ENCODE measurements around the gene GINS3. TPM values are rescaled to one million over a fixed set of nuclear protein-coding genes. Genes with fewer than 3 reads are reported as not detected.
A peak's percentile ranks its signal among the peaks of the same experiment; 100 is the strongest.
"Not testable (repeated sequence)": the region's sequence is repeated elsewhere in the genome, so short reads cannot be mapped to it uniquely, and the experiment has no call there.

Gene GINS3
- polyA plus RNA-seq, 2 donors: 8.6 to 9.3 TPM

DNA sequence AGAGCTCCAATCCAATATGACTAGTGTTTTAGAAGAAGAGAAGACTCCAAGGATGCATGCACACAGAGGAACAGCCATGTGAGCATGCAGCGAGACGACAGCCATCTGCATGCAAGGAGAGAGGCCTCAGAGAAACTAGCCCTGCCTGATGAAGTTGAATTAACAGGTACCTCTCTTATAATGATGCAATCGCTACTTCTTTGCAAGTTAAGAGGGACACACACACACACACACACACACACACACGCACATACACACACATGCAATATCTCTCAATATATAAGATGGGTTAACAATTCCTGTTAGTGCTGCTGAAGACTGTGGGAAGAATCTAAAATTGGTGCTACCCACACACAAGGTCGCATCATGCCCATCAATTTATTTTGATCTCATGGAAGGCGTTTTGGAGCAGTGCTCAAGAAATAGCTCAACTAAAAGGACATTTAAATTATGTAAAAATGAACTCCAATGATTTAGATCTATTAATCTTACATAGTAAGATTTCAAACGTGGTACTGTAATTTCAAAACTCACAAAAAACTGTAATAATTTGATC, 7.0 kb upstream of the GINS3 start:
- no peak overlapping the region for H3K4me3 ChIP-seq (ENCODE audit: low read depth in 1 of 2, low read length in 2 of 2)
- no peak overlapping the region for H3K27ac ChIP-seq (ENCODE audit: low read depth in 2 of 2, low read length in 1 of 2)
- no peaks in the 10 kb centered on the region for H3K9me3 ChIP-seq (ENCODE audit: control insufficient read depth in 2 of 2, insufficient read depth in 1 of 2, low read depth in 1 of 2, low read length in 1 of 2)
- 83 to 88% methylated on average over 7 of the region's 7 CpGs for WGBS, 2 donors
- no peaks in the 10 kb centered on the region for H3K4me1 ChIP-seq (ENCODE audit: control insufficient read depth in 2 of 2, insufficient read depth in 2 of 2, low read length in 1 of 2)
- H3K27me3 ChIP-seq (ENCODE audit: control insufficient read depth in 1 of 2, insufficient read depth in 2 of 2, low read length in 2 of 2): no peaks in the 10 kb centered on the region
- no peaks in the 10 kb centered on the region for H3K36me3 ChIP-seq (ENCODE audit: control insufficient read depth in 2 of 2, insufficient read depth in 2 of 2, low read length in 1 of 2)

- Histone ChIP-seq H3K36me3 (ENCODE audit: control insufficient read depth in 2 of 2, insufficient read depth in 2 of 2, low read length in 1 of 2) (no peaks in the 10 kb centered on the region), H3K4me3 (ENCODE audit: low read depth in 1 of 2, low read length in 2 of 2) (no peak overlapping the region), H3K27me3 (ENCODE audit: control insufficient read depth in 1 of 2, insufficient read depth in 2 of 2, low read length in 2 of 2) (no peaks in the 10 kb centered on the region), H3K4me1 (ENCODE audit: control insufficient read depth in 2 of 2, insufficient read depth in 2 of 2, low read length in 1 of 2) (no peaks in the 10 kb centered on the region), H3K27ac (ENCODE audit: low read depth in 2 of 2, low read length in 1 of 2) (no peak overlapping the region), H3K9me3 (ENCODE audit: control insufficient read depth in 2 of 2, insufficient read depth in 1 of 2, low read depth in 1 of 2, low read length in 1 of 2) (no peaks in the 10 kb centered on the region)
These were observed 2.5 kb upstream of the GINS3 start for GRCh38 chr16:58389724-58390123.

DNA sequence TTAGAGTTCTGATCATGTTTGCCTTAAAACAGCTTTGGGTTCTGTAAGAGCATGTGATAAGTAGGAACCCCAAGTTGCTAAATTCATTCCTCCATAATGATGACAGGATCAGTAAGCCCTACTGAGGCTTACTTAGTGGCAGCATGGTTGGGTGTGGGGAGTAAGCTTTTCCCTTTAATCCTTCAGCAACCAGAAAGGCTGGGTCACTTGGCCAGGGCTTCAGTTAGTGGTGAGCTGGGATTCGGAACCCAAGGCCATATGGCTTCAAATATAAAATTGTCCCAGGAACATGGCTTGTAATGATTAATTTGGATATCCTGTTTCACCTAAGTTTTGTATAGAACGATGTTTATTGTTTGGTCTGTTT, 850 bp downstream of the GINS3 start:
- Histone ChIP-seq H3K9me3 (ENCODE audit: control insufficient read depth in 2 of 2, insufficient read depth in 1 of 2, low read depth in 1 of 2, low read length in 1 of 2) (no peaks in the 10 kb centered on the region), H3K27ac (ENCODE audit: low read depth in 2 of 2, low read length in 1 of 2) (peak overlapping the region; percentile 82 to 95), H3K36me3 (ENCODE audit: control insufficient read depth in 2 of 2, insufficient read depth in 2 of 2, low read length in 1 of 2) (no peaks in the 10 kb centered on the region), H3K4me3 (ENCODE audit: low read depth in 1 of 2, low read length in 2 of 2) (peak overlapping the region; percentile 86 to 97), H3K4me1 (ENCODE audit: control insufficient read depth in 2 of 2, insufficient read depth in 2 of 2, low read length in 1 of 2) (no peaks in the 10 kb centered on the region), H3K27me3 (ENCODE audit: control insufficient read depth in 1 of 2, insufficient read depth in 2 of 2, low read length in 2 of 2) (no peaks in the 10 kb centered on the region)
- WGBS, 2 donors: 52 to 58% methylated on average over 2 of the region's 2 CpGs

DNA sequence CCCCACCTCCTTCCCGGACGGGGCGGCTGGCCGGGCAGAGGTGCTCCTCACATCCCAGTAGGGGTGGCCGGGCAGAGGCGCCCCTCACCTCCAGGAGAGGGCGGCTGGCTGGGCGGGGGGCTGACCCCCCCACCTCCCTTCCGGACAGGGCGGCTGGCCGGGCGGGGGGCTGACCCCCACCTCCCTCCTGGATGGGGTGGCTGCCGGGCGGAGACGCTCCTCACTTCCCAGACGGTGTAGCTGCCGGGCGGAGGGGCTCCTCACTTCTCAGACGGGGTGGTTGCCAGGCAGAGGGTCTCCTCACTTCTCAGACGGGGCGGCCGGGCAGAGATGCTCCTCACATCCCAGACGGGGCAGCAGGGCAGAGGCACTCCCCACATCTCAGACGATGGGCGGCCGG, 4.6 kb downstream of the GINS3 start:
- H3K36me3 ChIP-seq (ENCODE audit: control insufficient read depth in 2 of 2, insufficient read depth in 2 of 2, low read length in 1 of 2); H3K9me3 ChIP-seq (ENCODE audit: control insufficient read depth in 2 of 2, insufficient read depth in 1 of 2, low read depth in 1 of 2, low read length in 1 of 2); H3K27me3 ChIP-seq (ENCODE audit: control insufficient read depth in 1 of 2, insufficient read depth in 2 of 2, low read length in 2 of 2); H3K27ac ChIP-seq (ENCODE audit: low read depth in 2 of 2, low read length in 1 of 2); H3K4me3 ChIP-seq (ENCODE audit: low read depth in 1 of 2, low read length in 2 of 2); H3K4me1 ChIP-seq (ENCODE audit: control insufficient read depth in 2 of 2, insufficient read depth in 2 of 2, low read length in 1 of 2): not testable (repeated sequence)
- 96 to 98% methylated on average over 10 to 26 of the region's 26 CpGs for WGBS, 2 donors

- 58 to 71% methylated on average over 1 of the region's 1 CpG for WGBS, 2 donors
- peaks cover 0 to 4% of the 10 kb centered on the region in 2 donors for H3K36me3 ChIP-seq (ENCODE audit: control insufficient read depth in 2 of 2, insufficient read depth in 2 of 2, low read length in 1 of 2)
- no peak overlapping the region for H3K4me3 ChIP-seq (ENCODE audit: low read depth in 1 of 2, low read length in 2 of 2)
- no peaks in the 10 kb centered on the region for H3K9me3 ChIP-seq (ENCODE audit: control insufficient read depth in 2 of 2, insufficient read depth in 1 of 2, low read depth in 1 of 2, low read length in 1 of 2)
- H3K27me3 ChIP-seq (ENCODE audit: control insufficient read depth in 1 of 2, insufficient read depth in 2 of 2, low read length in 2 of 2): no peaks in the 10 kb centered on the region
- peak overlapping the region in 1 of 2 donors; percentile 52 for H3K27ac ChIP-seq (ENCODE audit: low read depth in 2 of 2, low read length in 1 of 2)
- no peaks in the 10 kb centered on the region for H3K4me1 ChIP-seq (ENCODE audit: control insufficient read depth in 2 of 2, insufficient read depth in 2 of 2, low read length in 1 of 2)
These were observed 7.7 kb downstream of the GINS3 start for GRCh38 chr16:58399718-58400633.

DNA sequence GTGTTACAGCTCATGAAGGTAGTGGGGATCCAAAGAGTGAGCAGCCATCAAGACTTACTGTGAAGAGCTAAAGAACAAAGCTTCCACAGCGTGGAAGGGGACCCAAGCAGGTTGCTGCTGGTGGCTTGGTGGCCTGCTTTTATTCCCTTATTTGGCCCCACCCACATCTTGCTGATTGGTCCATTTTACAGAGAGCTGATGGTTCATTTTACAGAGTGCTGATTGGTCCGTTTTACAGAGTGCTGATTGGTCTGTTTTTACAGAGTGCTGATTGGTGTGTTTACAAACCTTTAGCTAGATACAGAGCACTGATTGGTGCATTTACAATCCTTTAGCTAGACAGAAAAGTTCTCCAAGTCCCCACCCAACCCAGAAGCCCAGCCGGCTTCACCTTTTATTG, 9.0 kb downstream of the GINS3 start:
- not testable (repeated sequence) for H3K4me3 ChIP-seq (ENCODE audit: low read depth in 1 of 2, low read length in 2 of 2); H3K36me3 ChIP-seq (ENCODE audit: control insufficient read depth in 2 of 2, insufficient read depth in 2 of 2, low read length in 1 of 2); H3K4me1 ChIP-seq (ENCODE audit: control insufficient read depth in 2 of 2, insufficient read depth in 2 of 2, low read length in 1 of 2); H3K27ac ChIP-seq (ENCODE audit: low read depth in 2 of 2, low read length in 1 of 2); H3K27me3 ChIP-seq (ENCODE audit: control insufficient read depth in 1 of 2, insufficient read depth in 2 of 2, low read length in 2 of 2); H3K9me3 ChIP-seq (ENCODE audit: control insufficient read depth in 2 of 2, insufficient read depth in 1 of 2, low read depth in 1 of 2, low read length in 1 of 2)
- 92 to 93% methylated on average over 3 of the region's 3 CpGs for WGBS, 2 donors

DNA sequence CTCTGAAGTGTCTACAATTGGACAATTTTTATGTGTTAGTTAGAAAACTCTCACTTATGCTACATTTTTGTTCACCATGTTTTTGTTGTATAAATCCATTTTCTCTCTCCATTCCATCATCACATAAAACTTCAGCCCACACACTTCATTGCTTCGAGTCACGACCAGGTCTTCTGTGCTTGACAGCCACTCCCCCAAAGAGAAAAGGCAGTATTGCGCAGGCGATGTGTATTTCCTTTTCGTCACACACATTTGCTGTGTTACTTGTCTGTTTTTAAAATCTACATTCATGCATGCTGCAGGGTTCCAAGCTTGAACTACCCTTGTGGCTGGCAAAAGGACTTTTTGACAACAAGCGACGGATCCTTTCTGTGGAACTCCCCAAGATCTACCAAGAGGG, 10.5 kb downstream of the GINS3 start:
- Histone ChIP-seq H3K4me3 (ENCODE audit: low read depth in 1 of 2, low read length in 2 of 2) (no peak overlapping the region), H3K4me1 (ENCODE audit: control insufficient read depth in 2 of 2, insufficient read depth in 2 of 2, low read length in 1 of 2) (no peaks in the 10 kb centered on the region), H3K27ac (ENCODE audit: low read depth in 2 of 2, low read length in 1 of 2) (no peak overlapping the region), H3K27me3 (ENCODE audit: control insufficient read depth in 1 of 2, insufficient read depth in 2 of 2, low read length in 2 of 2) (no peaks in the 10 kb centered on the region), H3K9me3 (ENCODE audit: control insufficient read depth in 2 of 2, insufficient read depth in 1 of 2, low read depth in 1 of 2, low read length in 1 of 2) (no peaks in the 10 kb centered on the region), H3K36me3 (ENCODE audit: control insufficient read depth in 2 of 2, insufficient read depth in 2 of 2, low read length in 1 of 2) (peaks cover 0 to 4% of the 10 kb centered on the region in 2 donors)
- 93 to 97% methylated on average over 7 of the region's 7 CpGs for WGBS, 2 donors

DNA sequence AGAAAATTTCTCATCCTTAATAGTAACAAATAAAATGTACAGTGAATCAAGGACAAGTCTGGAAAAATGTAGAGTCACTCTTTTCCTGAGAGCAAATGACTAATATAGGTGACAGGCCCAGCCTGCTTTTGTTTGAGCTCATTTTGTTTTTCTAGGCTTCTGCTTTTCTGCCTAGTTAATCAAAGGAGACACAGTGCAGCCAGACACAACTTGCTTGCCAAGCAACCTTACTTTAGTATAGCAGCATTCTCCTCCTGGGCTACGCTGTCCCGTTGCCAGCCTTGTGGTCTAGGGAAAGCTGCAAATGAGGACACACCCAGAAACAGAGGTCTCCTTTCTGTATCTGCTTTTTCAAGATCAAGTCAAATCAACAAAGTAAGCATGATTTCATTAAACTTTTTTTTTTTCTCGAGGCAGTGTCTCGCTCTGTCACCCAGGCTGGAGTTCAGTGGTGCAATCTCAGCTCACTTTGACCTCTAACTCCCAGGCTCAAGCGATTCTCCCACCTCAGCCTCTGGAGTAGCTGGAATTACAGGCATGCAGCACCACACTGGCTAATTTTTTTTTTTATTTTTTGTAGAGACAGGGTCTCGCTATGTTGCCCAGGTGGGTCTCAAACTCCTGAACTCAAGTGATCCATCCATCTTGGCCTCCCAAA, 17.2 kb downstream of the GINS3 start:
- peaks cover 0 to 4% of the 10 kb centered on the region in 2 donors for H3K4me1 ChIP-seq (ENCODE audit: control insufficient read depth in 2 of 2, insufficient read depth in 2 of 2, low read length in 1 of 2)
- H3K9me3 ChIP-seq (ENCODE audit: control insufficient read depth in 2 of 2, insufficient read depth in 1 of 2, low read depth in 1 of 2, low read length in 1 of 2): no peaks in the 10 kb centered on the region
- peaks cover 0 to 2% of the 10 kb centered on the region in 2 donors for H3K36me3 ChIP-seq (ENCODE audit: control insufficient read depth in 2 of 2, insufficient read depth in 2 of 2, low read length in 1 of 2)
- 50 to 64% methylated on average over 6 of the region's 6 CpGs for WGBS, 2 donors
- H3K27ac ChIP-seq (ENCODE audit: low read depth in 2 of 2, low read length in 1 of 2): peak overlapping the region; percentile 72 to 75
- H3K27me3 ChIP-seq (ENCODE audit: control insufficient read depth in 1 of 2, insufficient read depth in 2 of 2, low read length in 2 of 2): no peaks in the 10 kb centered on the region
- no peak overlapping the region for H3K4me3 ChIP-seq (ENCODE audit: low read depth in 1 of 2, low read length in 2 of 2)

DNA sequence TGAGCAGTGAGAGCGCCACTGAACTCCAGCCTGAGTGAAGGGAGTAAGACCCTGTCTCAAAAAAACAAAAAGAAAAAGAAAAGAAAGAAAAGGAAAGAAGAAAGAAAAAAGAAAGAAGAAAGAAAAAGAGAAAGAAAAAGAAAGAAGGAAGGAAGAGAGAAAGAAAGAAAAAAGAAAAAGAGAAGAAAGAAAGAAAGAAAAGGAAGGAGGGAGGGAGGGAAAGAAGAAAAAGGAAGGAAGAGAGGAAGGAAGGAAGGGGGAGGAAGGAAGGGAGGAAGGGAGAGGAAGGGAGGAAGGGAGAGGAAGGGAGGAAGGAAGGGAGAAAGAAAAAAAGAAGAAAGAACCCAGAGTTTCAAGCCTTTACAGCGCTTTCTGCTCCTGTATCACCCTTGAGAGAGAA, 19.1 kb downstream of the GINS3 start:
- H3K27ac ChIP-seq (ENCODE audit: low read depth in 2 of 2, low read length in 1 of 2): no peak overlapping the region
- no peaks in the 10 kb centered on the region for H3K36me3 ChIP-seq (ENCODE audit: control insufficient read depth in 2 of 2, insufficient read depth in 2 of 2, low read length in 1 of 2)
- H3K4me1 ChIP-seq (ENCODE audit: control insufficient read depth in 2 of 2, insufficient read depth in 2 of 2, low read length in 1 of 2): peaks cover 0 to 4% of the 10 kb centered on the region in 2 donors
- 79 to 80% methylated on average over 2 of the region's 2 CpGs for WGBS, 2 donors
- no peak overlapping the region for H3K4me3 ChIP-seq (ENCODE audit: low read depth in 1 of 2, low read length in 2 of 2)
- no peaks in the 10 kb centered on the region for H3K9me3 ChIP-seq (ENCODE audit: control insufficient read depth in 2 of 2, insufficient read depth in 1 of 2, low read depth in 1 of 2, low read length in 1 of 2)
- no peaks in the 10 kb centered on the region for H3K27me3 ChIP-seq (ENCODE audit: control insufficient read depth in 1 of 2, insufficient read depth in 2 of 2, low read length in 2 of 2)

Measured in esophagus (tissue), 2 donors.